ENCODE data around the gene ATP2A1.

DNA sequence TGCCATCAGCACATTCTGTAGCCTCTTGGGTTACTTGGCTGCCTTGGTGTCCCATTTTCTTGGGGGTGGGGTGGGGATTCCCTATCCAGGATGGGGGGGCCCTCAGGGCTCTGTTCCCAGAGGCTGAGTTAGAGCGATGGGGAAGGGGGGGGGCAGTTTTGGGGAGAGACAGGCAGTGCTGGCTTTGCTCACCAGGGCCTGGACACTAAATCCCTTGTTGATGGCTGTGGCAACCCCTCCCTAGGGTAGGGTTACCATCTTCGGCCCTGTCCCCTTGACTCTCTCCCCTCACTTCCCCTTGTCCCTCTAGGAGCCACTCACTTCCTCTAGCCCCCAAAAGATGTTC lies 660 bp upstream of the ATP2A1 start:
- TF ChIP-seq, protein P1, sequence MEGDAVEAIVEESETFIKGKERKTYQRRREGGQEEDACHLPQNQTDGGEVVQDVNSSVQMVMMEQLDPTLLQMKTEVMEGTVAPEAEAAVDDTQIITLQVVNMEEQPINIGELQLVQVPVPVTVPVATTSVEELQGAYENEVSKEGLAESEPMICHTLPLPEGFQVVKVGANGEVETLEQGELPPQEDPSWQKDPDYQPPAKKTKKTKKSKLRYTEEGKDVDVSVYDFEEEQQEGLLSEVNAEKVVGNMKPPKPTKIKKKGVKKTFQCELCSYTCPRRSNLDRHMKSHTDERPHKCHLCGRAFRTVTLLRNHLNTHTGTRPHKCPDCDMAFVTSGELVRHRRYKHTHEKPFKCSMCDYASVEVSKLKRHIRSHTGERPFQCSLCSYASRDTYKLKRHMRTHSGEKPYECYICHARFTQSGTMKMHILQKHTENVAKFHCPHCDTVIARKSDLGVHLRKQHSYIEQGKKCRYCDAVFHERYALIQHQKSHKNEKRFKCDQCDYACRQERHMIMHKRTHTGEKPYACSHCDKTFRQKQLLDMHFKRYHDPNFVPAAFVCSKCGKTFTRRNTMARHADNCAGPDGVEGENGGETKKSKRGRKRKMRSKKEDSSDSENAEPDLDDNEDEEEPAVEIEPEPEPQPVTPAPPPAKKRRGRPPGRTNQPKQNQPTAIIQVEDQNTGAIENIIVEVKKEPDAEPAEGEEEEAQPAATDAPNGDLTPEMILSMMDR (IDR thresholded peaks at IDR 0.05): no peak
- no peak for TF ChIP-seq POLR2A (IDR thresholded peaks at IDR 0.05)

Measured in uterus (tissue), 2 donors.